A549 treated with RU486 at 1 μM for 4 hours (cell line): ENCODE data around the gene RNASE12. TPM values are rescaled to one million over a fixed set of nuclear protein-coding genes. Genes with fewer than 3 reads are reported as not detected.

ENCODE experiments used
- total RNA-seq: library from RNA; stranded (reverse); fragments of 200-300 nt; extraction: Qiagen RNA extraction; gene quantifications from 5 replicates; pipeline ENCODE4 v1.2.3, GENCODE V29; 2022; ENCODE audit warnings: low read depth

RNASE12 gene
- total RNA-seq = not detected in 5 replicates

GRCh38 chr14:20591235-20591634 lies at the start of gene RNASE12:
Gene RNASE12, minus strand, starts transcription at chr14:20591376. Its CDS starts 653 bp downstream, at chr14:20590723.

GRCh38 chr14:20587489-20588154 lies 3.6 kb downstream of the RNASE12 start, which contains the start of gene RNASE11:
Gene RNASE11, minus strand, starts transcription at chr14:20588001.

GRCh38 chr14:20560961-20561360 lies 30.2 kb downstream of the RNASE12 start, which contains the start of gene RNASE9:
Gene RNASE9, minus strand, starts transcription at chr14:20561047.

Other genes with a start within 250 kb of the RNASE12 start
- 19.5 to 25.9 TPM (median 22.4 TPM) in 5 replicates for gene PARP2, start 247.7 kb downstream of the RNASE12 start, total RNA-seq
- gene TEP1, start 177.9 kb downstream of the RNASE12 start, total RNA-seq = 8.4 to 11.0 TPM (median 9.8 TPM) in 5 replicates
- gene KLHL33, start 155.2 kb downstream of the RNASE12 start, total RNA-seq = not detected in 5 replicates
- gene OSGEP, start 136.6 kb downstream of the RNASE12 start, total RNA-seq = 19.1 to 25.1 TPM (median 25.0 TPM) in 5 replicates
- gene APEX1, start 136.2 kb downstream of the RNASE12 start, total RNA-seq = 250 to 269 TPM (median 262 TPM) in 5 replicates
- gene PIP4P1, start 129.9 kb downstream of the RNASE12 start, total RNA-seq = 29.2 to 44.4 TPM (median 33.0 TPM) in 5 replicates
- 167 to 193 TPM (median 175 TPM) in 5 replicates for gene PNP, start 122.0 kb downstream of the RNASE12 start, total RNA-seq
- 0.23 to 0.40 TPM (median 0.33 TPM) in 4 of 5 replicates, not detected in the other for gene RNASE10, start 85.8 kb downstream of the RNASE12 start, total RNA-seq
- gene RNASE9, start 30.3 kb downstream of the RNASE12 start, total RNA-seq = not detected in 5 replicates
- gene RNASE11, start 3.4 kb downstream of the RNASE12 start, total RNA-seq = not detected in 5 replicates
- gene OR6S1, start 50.3 kb upstream of the RNASE12 start, total RNA-seq = not detected in 5 replicates
- gene RNASE4, start 93.2 kb upstream of the RNASE12 start, total RNA-seq = 5.3 to 8.7 TPM (median 6.2 TPM) in 5 replicates
- 8.3 to 12.0 TPM (median 11.4 TPM) in 5 replicates for gene ANG, start 97.4 kb upstream of the RNASE12 start, total RNA-seq
- not detected in 5 replicates for gene EDDM3A, start 154.5 kb upstream of the RNASE12 start, total RNA-seq
- not detected in 5 replicates for gene EDDM3B, start 177.0 kb upstream of the RNASE12 start, total RNA-seq
- gene RNASE6, start 189.9 kb upstream of the RNASE12 start, total RNA-seq = not detected in 5 replicates
- 0.38 to 0.50 TPM (median 0.45 TPM) in 3 of 5 replicates, not detected in the others for gene RNASE1, start 211.5 kb upstream of the RNASE12 start, total RNA-seq